ENCODE results near the gene SLC22A17.

GRCh38 chr14:23297096-23297495 is 55.6 kb downstream of the SLC22A17 start:
- TF ChIP-seq, protein P1, sequence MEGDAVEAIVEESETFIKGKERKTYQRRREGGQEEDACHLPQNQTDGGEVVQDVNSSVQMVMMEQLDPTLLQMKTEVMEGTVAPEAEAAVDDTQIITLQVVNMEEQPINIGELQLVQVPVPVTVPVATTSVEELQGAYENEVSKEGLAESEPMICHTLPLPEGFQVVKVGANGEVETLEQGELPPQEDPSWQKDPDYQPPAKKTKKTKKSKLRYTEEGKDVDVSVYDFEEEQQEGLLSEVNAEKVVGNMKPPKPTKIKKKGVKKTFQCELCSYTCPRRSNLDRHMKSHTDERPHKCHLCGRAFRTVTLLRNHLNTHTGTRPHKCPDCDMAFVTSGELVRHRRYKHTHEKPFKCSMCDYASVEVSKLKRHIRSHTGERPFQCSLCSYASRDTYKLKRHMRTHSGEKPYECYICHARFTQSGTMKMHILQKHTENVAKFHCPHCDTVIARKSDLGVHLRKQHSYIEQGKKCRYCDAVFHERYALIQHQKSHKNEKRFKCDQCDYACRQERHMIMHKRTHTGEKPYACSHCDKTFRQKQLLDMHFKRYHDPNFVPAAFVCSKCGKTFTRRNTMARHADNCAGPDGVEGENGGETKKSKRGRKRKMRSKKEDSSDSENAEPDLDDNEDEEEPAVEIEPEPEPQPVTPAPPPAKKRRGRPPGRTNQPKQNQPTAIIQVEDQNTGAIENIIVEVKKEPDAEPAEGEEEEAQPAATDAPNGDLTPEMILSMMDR (IDR thresholded peaks at IDR 0.05) = no peak
- TF ChIP-seq POLR2AphosphoS5 (IDR thresholded peaks at IDR 0.05) (no peak), POLR2A (IDR thresholded peaks at IDR 0.05) (no peak)

Measured in gastroesophageal sphincter (tissue), 3 donors.